Nephron (organoid): ENCODE measurements around the gene KMT2E.
"Not testable (repeated sequence)": the region's sequence is repeated elsewhere in the genome, so short reads cannot be mapped to it uniquely, and the experiment has no call there.

Source experiments
- H3K27ac Mint-ChIP-seq, 3 experiments: 2 replicates each; pipeline ENCODE4 v1.8.0; 2020; ENCODE audit warnings: mixed read lengths in 3 of 3, mild to moderate bottlenecking in 2 of 3, moderate library complexity in 1 of 3
- H3K27me3 Mint-ChIP-seq: 2 replicates; pipeline ENCODE4 v1.8.0; 2021; ENCODE audit warnings: low read depth, mild to moderate bottlenecking, moderate library complexity, mixed read lengths
- H3K36me3 Mint-ChIP-seq: 2 replicates; pipeline ENCODE4 v1.8.0; 2020; ENCODE audit warnings: low read depth, mixed read lengths
- H3K4me1 Mint-ChIP-seq: 2 replicates; pipeline ENCODE4 v1.8.0; 2020; ENCODE audit warnings: mixed read lengths
- H3K4me3 Mint-ChIP-seq, 3 experiments: 2 replicates each; pipeline ENCODE4 v1.8.0; 2020; ENCODE audit warnings: mild to moderate bottlenecking in 3 of 3, mixed read lengths in 3 of 3, moderate library complexity in 2 of 3
- H3K9me3 Mint-ChIP-seq: 2 replicates; pipeline ENCODE4 v1.8.0; 2020; ENCODE audit warnings: mixed read lengths
- TF ChIP-seq, protein P1 (sequence below), 3 experiments: fragments of 200-600 bp; sonication (generic); IDR thresholded peaks; one replicate each; pipeline ENCODE4 v1.5.0; 2021; ENCODE audit warnings: antibody characterized with exemption in 3 of 3; ENCODE audit not compliant: unreplicated experiment in 3 of 3

Gene KMT2E

DNA sequence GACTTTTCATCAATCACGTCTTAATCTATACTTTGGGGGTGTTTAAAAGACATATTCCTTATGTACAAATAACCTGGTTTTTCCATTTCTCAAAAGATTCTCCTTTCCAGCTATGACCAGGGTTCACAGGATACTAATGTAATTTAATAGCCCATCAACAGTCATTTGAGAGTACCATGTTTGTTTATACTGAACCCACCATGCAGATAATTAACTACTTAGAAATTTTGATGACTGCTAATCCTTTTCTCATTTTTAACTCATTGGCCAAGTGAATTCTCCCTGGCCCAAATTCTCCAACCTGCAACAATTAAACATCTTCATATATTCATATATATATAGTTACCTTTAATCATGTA, 28.8 kb upstream of the KMT2E start:
- H3K9me3 Mint-ChIP-seq, result no peaks in the 10 kb centered on the region
- H3K36me3 Mint-ChIP-seq, result peaks cover 3% of the 10 kb centered on the region
- H3K4me3 Mint-ChIP-seq, result peak overlapping the region; percentile 99 to 100 (median 99)

DNA sequence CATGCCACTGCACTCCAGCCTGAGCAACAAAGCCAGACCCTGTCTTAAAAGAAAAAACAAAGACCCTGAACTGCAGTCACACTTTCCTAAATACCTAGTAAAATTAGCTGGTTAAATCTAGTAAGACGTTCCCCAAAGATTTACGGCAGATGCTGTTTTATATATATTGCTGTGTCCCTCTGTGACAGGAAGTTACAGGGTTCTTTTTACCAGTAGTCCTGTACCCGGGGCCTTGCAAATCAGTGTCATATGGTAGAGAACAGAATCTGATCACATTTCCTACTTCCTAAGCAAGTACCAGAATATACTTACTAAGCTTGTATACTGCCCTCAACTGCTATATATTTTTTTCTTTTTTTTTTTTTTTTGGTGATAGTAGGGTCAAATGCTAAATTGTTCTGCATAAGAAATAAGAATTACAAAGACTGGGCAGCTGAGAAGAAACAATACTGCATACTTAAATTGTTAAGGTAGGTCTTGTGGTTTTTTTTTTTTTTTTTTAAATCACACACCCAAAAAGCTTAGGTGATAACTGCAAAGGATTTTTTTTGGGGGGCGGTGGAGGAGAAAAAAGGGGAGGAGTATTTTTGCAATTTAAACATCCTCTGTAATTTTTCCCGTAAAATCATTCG, 27.3 kb upstream of the KMT2E start:
- Mint-ChIP-seq H3K27me3 (no peaks in the 10 kb centered on the region), H3K27ac (peak overlapping the region; percentile 44 to 100 (median 76)), H3K36me3 (peaks cover 6% of the 10 kb centered on the region), H3K9me3 (no peaks in the 10 kb centered on the region), H3K4me3 (peak overlapping the region in 2 of 3 experiments; percentile 15 to 69), H3K4me1 (peaks cover 46% of the 10 kb centered on the region)
- TF ChIP-seq, protein P1, sequence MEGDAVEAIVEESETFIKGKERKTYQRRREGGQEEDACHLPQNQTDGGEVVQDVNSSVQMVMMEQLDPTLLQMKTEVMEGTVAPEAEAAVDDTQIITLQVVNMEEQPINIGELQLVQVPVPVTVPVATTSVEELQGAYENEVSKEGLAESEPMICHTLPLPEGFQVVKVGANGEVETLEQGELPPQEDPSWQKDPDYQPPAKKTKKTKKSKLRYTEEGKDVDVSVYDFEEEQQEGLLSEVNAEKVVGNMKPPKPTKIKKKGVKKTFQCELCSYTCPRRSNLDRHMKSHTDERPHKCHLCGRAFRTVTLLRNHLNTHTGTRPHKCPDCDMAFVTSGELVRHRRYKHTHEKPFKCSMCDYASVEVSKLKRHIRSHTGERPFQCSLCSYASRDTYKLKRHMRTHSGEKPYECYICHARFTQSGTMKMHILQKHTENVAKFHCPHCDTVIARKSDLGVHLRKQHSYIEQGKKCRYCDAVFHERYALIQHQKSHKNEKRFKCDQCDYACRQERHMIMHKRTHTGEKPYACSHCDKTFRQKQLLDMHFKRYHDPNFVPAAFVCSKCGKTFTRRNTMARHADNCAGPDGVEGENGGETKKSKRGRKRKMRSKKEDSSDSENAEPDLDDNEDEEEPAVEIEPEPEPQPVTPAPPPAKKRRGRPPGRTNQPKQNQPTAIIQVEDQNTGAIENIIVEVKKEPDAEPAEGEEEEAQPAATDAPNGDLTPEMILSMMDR (IDR thresholded peaks at IDR 0.05; ENCODE audit: unreplicated experiment in 3 of 3), result no peak

More for the DNA sequence above, 28.8 kb upstream of the KMT2E start:
- Mint-ChIP-seq H3K27me3 (no peaks in the 10 kb centered on the region), H3K27ac (peak overlapping the region; percentile 99 to 100 (median 100)), H3K4me1 (peaks cover 58% of the 10 kb centered on the region)
- TF ChIP-seq, protein P1 (IDR thresholded peaks at IDR 0.05; ENCODE audit: unreplicated experiment in 3 of 3), result no peak

DNA sequence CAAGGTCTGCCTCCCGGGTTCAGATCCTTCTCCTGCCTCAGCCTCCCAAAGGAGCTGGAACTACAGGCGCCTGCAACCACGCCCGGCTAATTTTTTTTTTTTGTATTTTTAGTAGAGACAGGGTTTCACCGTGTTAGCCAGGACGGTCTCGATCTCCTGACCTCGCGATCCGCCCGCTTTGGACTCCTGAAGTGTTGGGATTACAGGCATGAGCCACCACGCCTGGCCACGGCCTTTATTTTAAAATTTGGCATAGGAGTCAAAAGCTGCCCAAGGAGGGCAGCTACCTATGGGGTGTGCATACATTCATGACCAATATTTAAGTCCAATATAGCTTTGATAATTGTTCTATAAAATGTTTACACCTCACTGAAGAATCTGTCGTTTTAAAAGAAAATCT, 26.6 kb upstream of the KMT2E start:
- peaks cover 39% of the 10 kb centered on the region for H3K4me1 Mint-ChIP-seq
- not testable (repeated sequence) for H3K9me3 Mint-ChIP-seq

DNA sequence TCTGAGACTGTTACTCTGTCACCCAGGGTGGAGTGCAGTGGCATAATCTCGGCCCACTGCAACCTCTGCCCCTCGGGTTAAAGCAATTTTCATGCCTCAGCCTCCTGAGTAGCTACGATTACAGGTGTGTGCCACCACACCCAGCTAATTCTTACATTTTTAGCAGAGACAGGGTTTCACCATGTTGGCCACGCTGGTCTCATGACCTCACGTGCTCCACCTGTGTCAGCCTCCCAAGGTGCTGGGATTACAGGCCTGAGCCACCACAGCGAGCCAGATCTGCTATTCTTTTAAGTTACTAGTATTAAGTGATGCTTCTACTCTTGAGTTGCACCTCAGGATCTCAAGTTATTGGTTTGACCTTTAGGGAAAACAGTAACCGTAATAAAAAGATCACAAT, 23.0 kb upstream of the KMT2E start:
- Mint-ChIP-seq H3K9me3 (no peaks in the 10 kb centered on the region), H3K27me3 (no peaks in the 10 kb centered on the region), H3K27ac (no peak overlapping the region), H3K4me1 (peaks cover 32% of the 10 kb centered on the region), H3K36me3 (peaks cover 42% of the 10 kb centered on the region), H3K4me3 (no peak overlapping the region)
- TF ChIP-seq, protein P1 (IDR thresholded peaks at IDR 0.05; ENCODE audit: unreplicated experiment in 3 of 3), result no peak

More for the DNA sequence above, 26.6 kb upstream of the KMT2E start:
- H3K27ac Mint-ChIP-seq, result peak overlapping the region in 1 of 3 experiments; percentile 19
- peaks cover 12% of the 10 kb centered on the region for H3K36me3 Mint-ChIP-seq
- not testable (repeated sequence) for H3K4me3 Mint-ChIP-seq, H3K27me3 Mint-ChIP-seq

DNA sequence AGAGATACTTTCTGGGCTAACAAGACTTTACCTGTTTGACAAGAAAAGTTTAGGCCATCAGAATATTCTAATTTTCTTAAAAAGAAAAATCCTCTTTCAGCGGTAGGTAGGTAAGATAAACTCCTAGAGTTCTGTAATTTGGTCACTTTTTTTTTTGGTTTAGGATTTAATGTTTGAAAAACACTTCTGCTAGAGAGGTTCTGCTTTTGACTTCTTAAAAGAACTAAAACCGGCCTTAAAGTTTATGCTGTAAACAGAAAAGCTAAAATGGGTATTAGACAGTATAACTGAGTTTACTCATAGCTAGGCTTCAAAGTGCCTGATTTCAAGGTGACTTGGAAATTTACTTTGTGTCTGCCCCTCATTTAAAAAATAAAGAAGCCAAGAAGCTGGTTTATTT, 21.7 kb upstream of the KMT2E start:
- TF ChIP-seq, protein P1 (IDR thresholded peaks at IDR 0.05; ENCODE audit: unreplicated experiment in 3 of 3), result no peak
- peaks cover 46% of the 10 kb centered on the region for H3K36me3 Mint-ChIP-seq
- no peak overlapping the region for H3K4me3 Mint-ChIP-seq
- H3K27me3 Mint-ChIP-seq, result no peaks in the 10 kb centered on the region
- peak overlapping the region in 1 of 3 experiments; percentile 27 for H3K27ac Mint-ChIP-seq
- no peaks in the 10 kb centered on the region for H3K9me3 Mint-ChIP-seq
- peaks cover 33% of the 10 kb centered on the region for H3K4me1 Mint-ChIP-seq

DNA sequence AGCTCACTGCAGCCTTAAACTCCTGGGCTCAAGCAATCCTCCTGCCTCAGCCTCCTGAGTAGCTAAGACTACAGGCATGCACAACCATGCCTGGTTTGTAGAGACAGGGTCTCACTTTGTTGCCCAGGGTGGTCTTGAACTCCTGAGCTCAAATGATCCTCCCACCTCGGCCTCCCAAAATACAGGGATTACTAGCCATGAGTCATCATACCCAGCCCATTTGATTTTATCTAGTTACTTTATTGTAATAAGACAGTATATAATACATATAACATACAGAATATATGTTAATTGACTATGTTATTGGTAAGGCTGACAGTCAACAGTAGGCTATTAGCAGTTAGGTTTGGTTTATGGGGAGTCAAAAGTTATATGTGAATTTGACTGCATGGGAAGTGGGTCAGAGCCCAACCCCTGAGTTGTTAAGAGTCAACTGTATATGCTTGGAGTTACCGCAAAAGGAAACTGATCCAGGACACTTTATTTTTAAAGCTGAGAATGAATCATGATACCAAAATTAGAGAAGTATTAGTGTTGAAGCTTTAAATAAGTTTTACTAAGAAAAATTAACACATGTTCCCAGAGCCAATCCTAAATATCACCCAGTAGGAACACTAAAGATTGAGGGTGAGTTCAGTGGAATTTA, 20.7 kb upstream of the KMT2E start:
- TF ChIP-seq, protein P1 (IDR thresholded peaks at IDR 0.05; ENCODE audit: unreplicated experiment in 3 of 3), result no peak
- Mint-ChIP-seq H3K36me3 (peaks cover 49% of the 10 kb centered on the region), H3K27ac (no peak overlapping the region), H3K4me3 (no peak overlapping the region), H3K9me3 (no peaks in the 10 kb centered on the region), H3K27me3 (no peaks in the 10 kb centered on the region), H3K4me1 (peaks cover 37% of the 10 kb centered on the region)
